HCT116 (cell line): ENCODE measurements around the gene SUFU. TPM values are rescaled to one million over a fixed set of nuclear protein-coding genes. Genes with fewer than 3 reads are reported as not detected.

ENCODE experiments used
- ATAC-seq: fragments of 200-7000 bp; cut with Tn5 transposase; 2 replicates; pipeline ENCODE4 v1.9.1; 2020; ENCODE audit warnings: mild to moderate bottlenecking, moderate library complexity
- BruUV-seq: library from RNA; stranded (reverse); fragments of 400-500 nt; replicated peaks from 2 replicates; lab custom pipeline; 2021; lab: Mats Ljungman, UMichigan
- CTCF ChIA-PET: fragments of 300-600 bp; sonication (Branson Sonifier 250); formaldehyde crosslinking; loops from one replicate; lab custom pipeline; 2021; ENCODE audit warnings: antibody characterized with exemption; lab: Charles Lee
- POLR2A ChIA-PET: fragments of 300-600, 350-600 bp; sonication (Branson Sonifier 250); formaldehyde crosslinking; loops from one replicate; lab custom pipeline; 2021; ENCODE audit warnings: antibody characterized with exemption; lab: Charles Lee
- RAD21 ChIA-PET, 2 experiments: fragments of 300-600 bp; sonication (Branson Sonifier 250); formaldehyde crosslinking; loops; one replicate each; lab custom pipeline; 2023; ENCODE audit warnings: low total read pairs in 2 of 2; ENCODE audit not compliant: uncharacterized antibody in 2 of 2, unreplicated experiment in 2 of 2, low non-redundant PET in 1 of 2; lab: Charles Lee
- DNase-seq: peaks from one replicate; pipeline ENCODE4 v3.0.0-alpha.2; 2010; ENCODE audit warnings: low read depth, low spot score
- H2AFZ ChIP-seq: fragments of 200-600 bp; shearing (Covaris generic), sonication (generic); 2 replicates; pipeline ENCODE4 v1.6.1; 2017; ENCODE audit warnings: low read depth, mixed run types, mixed read lengths, antibody characterized with exemption, low read length; ENCODE audit not compliant: poor library complexity, severe bottlenecking
- H3K27ac ChIP-seq: 2 replicates; pipeline ENCODE4 v1.5.1; 2012; ENCODE audit warnings: low read depth, low read length
- H3K27me3 ChIP-seq: fragments of 200-600 bp; sonication (generic); 2 replicates; pipeline ENCODE4 v1.6.1; 2016; ENCODE audit warnings: mixed run types, low read length, mixed read lengths; ENCODE audit not compliant: insufficient read depth
- H3K36me3 ChIP-seq, 2 experiments: fragments of 200-500 bp in 1 of 2; fragments of 200-600 bp in 1 of 2; sonication (Bioruptor generic) in 1 of 2; sonication (generic) in 1 of 2; 2 replicates each; pipeline versions ENCODE4 v1.5.1 to v1.6.1; 2014 to 2016; ENCODE audit warnings: low read length in 2 of 2, inconsistent platforms in 1 of 2, mixed read lengths in 1 of 2, mixed run types in 1 of 2; ENCODE audit not compliant: insufficient read depth in 2 of 2, control insufficient read depth in 1 of 2
- H3K4me1 ChIP-seq, 2 experiments: fragments of 200-600 bp in 1 of 2; sonication (generic) in 1 of 2; 2 replicates each; pipeline versions ENCODE4 v1.5.1 to v1.6.1; 2012 to 2017; ENCODE audit warnings: low read length in 2 of 2, inconsistent platforms in 1 of 2, mild to moderate bottlenecking in 1 of 2, mixed read lengths in 1 of 2, mixed run types in 1 of 2, moderate library complexity in 1 of 2; ENCODE audit not compliant: insufficient read depth in 2 of 2, control insufficient read depth in 1 of 2
- H3K4me2 ChIP-seq: fragments of 200-600 bp; sonication (generic); 2 replicates; pipeline ENCODE4 v1.6.1; 2017; ENCODE audit warnings: mixed run types, low read length, mixed read lengths
- H3K4me3 ChIP-seq, 2 experiments: fragments of 200-600 bp in 1 of 2; sonication (generic) in 1 of 2; replicated peaks in 1 of 2; 2 replicates each; pipeline ENCODE4 v1.5.1; 2011 to 2016; ENCODE audit warnings: low read length in 2 of 2, control low read depth in 1 of 2, low read depth in 1 of 2, mild to moderate bottlenecking in 1 of 2, mixed read lengths in 1 of 2, mixed run types in 1 of 2
- H3K79me2 ChIP-seq: fragments of 200-600 bp; sonication (generic); 2 replicates; pipeline ENCODE4 v1.6.1; 2017; ENCODE audit warnings: mild to moderate bottlenecking, mixed run types, low read length, moderate library complexity, mixed read lengths; ENCODE audit not compliant: insufficient read depth
- H3K9ac ChIP-seq: fragments of 200-600 bp; sonication (generic); 2 replicates; pipeline ENCODE4 v1.6.1; 2016; ENCODE audit warnings: low read length, mixed read lengths
- H3K9me2 ChIP-seq: fragments of 200-600 bp; sonication (generic), shearing (Covaris generic); 2 replicates; pipeline ENCODE4 v1.6.1; 2017; ENCODE audit warnings: mixed run types, mild to moderate bottlenecking, moderate library complexity; ENCODE audit not compliant: insufficient read depth
- H3K9me3 ChIP-seq, 2 experiments: fragments of 200-500 bp in 1 of 2; fragments of 200-600 bp in 1 of 2; sonication (Bioruptor generic) in 1 of 2; sonication (generic) in 1 of 2; 2 replicates each; pipeline ENCODE4 v1.6.1; 2014 to 2017; ENCODE audit warnings: low read length in 2 of 2, mixed read lengths in 2 of 2, inconsistent platforms in 1 of 2, low read depth in 1 of 2, mild to moderate bottlenecking in 1 of 2, mixed run types in 1 of 2, moderate library complexity in 1 of 2; ENCODE audit not compliant: control insufficient read depth in 1 of 2, insufficient read depth in 1 of 2
- H4K20me1 ChIP-seq: fragments of 200-600 bp; sonication (generic), shearing (Covaris generic); 2 replicates; pipeline ENCODE4 v1.6.1; 2017; ENCODE audit warnings: mixed run types, mild to moderate bottlenecking, moderate library complexity; ENCODE audit not compliant: insufficient read depth
- ATF3 ChIP-seq: IDR thresholded peaks from 2 replicates; pipeline ENCODE4 v1.6.1; 2012
- CBX3 ChIP-seq: IDR thresholded peaks from 2 replicates; pipeline ENCODE4 v1.6.1; 2012; ENCODE audit warnings: low read depth
- ELF1 ChIP-seq: IDR thresholded peaks from 2 replicates; pipeline ENCODE4 v1.6.1; 2012; ENCODE audit warnings: low read depth, borderline replicate concordance
- JUND ChIP-seq: IDR thresholded peaks from 2 replicates; pipeline ENCODE4 v1.6.1; 2012
- MAX ChIP-seq: IDR thresholded peaks from 2 replicates; pipeline ENCODE4 v1.6.1; 2012
- POLR2A ChIP-seq: IDR thresholded peaks from 2 replicates; pipeline ENCODE4 v1.7.0; 2011; ENCODE audit warnings: borderline replicate concordance; ENCODE audit not compliant: insufficient read depth, insufficient read length; ENCODE audit errors: extremely low read depth
- POLR2AphosphoS5 ChIP-seq: IDR thresholded peaks from 2 replicates; pipeline ENCODE4 v1.6.1; 2011; ENCODE audit warnings: mild to moderate bottlenecking, low read depth, low read length, moderate library complexity
- SIN3A ChIP-seq: IDR thresholded peaks from 2 replicates; pipeline ENCODE4 v1.6.1; 2012; ENCODE audit warnings: low read depth
- TCF7L2 ChIP-seq: IDR thresholded peaks from 2 replicates; pipeline ENCODE4 v1.7.0; 2011; ENCODE audit warnings: borderline replicate concordance, inconsistent platforms; ENCODE audit not compliant: insufficient read depth, insufficient read length; ENCODE audit errors: extremely low read depth
- ZFX ChIP-seq: fragments of 450-650 bp; IDR thresholded peaks from 2 replicates; pipeline ENCODE4 v1.6.1; 2017
- ZNF274 ChIP-seq: fragments of 200-500 bp; sonication (Bioruptor generic); IDR thresholded peaks from 2 replicates; pipeline ENCODE4 v1.6.1; 2014; ENCODE audit warnings: mild to moderate bottlenecking, low read depth, low read length, inconsistent platforms
- intact Hi-C: fragments of 100-400 bp; cut with micrococcal nuclease; formaldehyde crosslinking; loops from 2 replicates; pipeline ENCODE4 v1.10.0; 2022
- total RNA-seq: library from RNA; stranded (reverse); gene quantifications from one replicate; pipeline ENCODE4 v1.2.1, GENCODE V29; 2021; ENCODE audit not compliant: unreplicated experiment

The SUFU gene
- total RNA-seq, 1 experiment from 2014 or later, result 18.8 TPM

- H3K4me2 ChIP-seq, result no peak overlapping the region
- no peak overlapping the region for H3K27ac ChIP-seq
- no peaks in the 10 kb centered on the region for H3K9me3 ChIP-seq
- intact Hi-C loops, result no loop called here
- H3K4me1 ChIP-seq, result 0 out of 4 replicates have a peak, but pooled peaks cover 0 to 5% of the 10 kb centered on the region in 2 experiments
- CTCF ChIA-PET, result no interaction called here
- no peaks in the 10 kb centered on the region for H3K36me3 ChIP-seq
- H3K27me3 ChIP-seq, result no peaks in the 10 kb centered on the region
- no peak for DNase-seq
- no peaks in the 10 kb centered on the region for H3K9me2 ChIP-seq
- H3K4me3 ChIP-seq, result no peak overlapping the region
- no peak overlapping the region for H3K9ac ChIP-seq
- no peaks in the 10 kb centered on the region for H4K20me1 ChIP-seq
- no peak for TF ChIP-seq SIN3A
- TF ChIP-seq POLR2AphosphoS5, result no peak
- TF ChIP-seq ATF3, result no peak
- no peak for TF ChIP-seq ZNF274
- TF ChIP-seq POLR2A, result no peak
- TF ChIP-seq MAX, result no peak
- TF ChIP-seq, all 23 proteins: peak for 0
- ATAC-seq, result no peak
- POLR2A ChIA-PET, result no interaction called here
- BruUV-seq, result no TSS peak
- H3K79me2 ChIP-seq, result no peaks in the 10 kb centered on the region
- RAD21 ChIA-PET, result no interaction called here
- H2AFZ ChIP-seq, result no peak overlapping the region
Measured at GRCh38 chr10:102535481-102536147, 31.8 kb downstream of the SUFU start.

GRCh38 chr10:102537367-102537766 lies 33.6 kb downstream of the SUFU start:
- intact Hi-C loops, result no loop called here
- DNase-seq, result no peak
- no peak overlapping the region for H3K4me3 ChIP-seq
- ATAC-seq, result no peak
- no peak overlapping the region for H3K9ac ChIP-seq
- H3K27ac ChIP-seq, result no peak overlapping the region
- ChIA-PET POLR2A (no interaction called here), RAD21 (no interaction called here), CTCF (no interaction called here)
- TF ChIP-seq CBX3 (no peak), ELF1 (no peak), ZFX (no peak), TCF7L2 (no peak), JUND (no peak)
- no peaks in the 10 kb centered on the region for H4K20me1 ChIP-seq
- H3K27me3 ChIP-seq, result no peaks in the 10 kb centered on the region
- 0 out of 4 replicates have a peak, but pooled peaks cover 0 to 5% of the 10 kb centered on the region in 2 experiments for H3K4me1 ChIP-seq
- H3K9me2 ChIP-seq, result no peaks in the 10 kb centered on the region
- BruUV-seq, result no TSS peak
- H3K9me3 ChIP-seq, result no peaks in the 10 kb centered on the region
- H2AFZ ChIP-seq, result no peak overlapping the region
- no peak overlapping the region for H3K4me2 ChIP-seq
- no peaks in the 10 kb centered on the region for H3K79me2 ChIP-seq
- H3K36me3 ChIP-seq, result no peaks in the 10 kb centered on the region
